ENCODE results near the gene IL1R2. TPM values are rescaled to one million over a fixed set of nuclear protein-coding genes. Genes with fewer than 3 reads are reported as not detected.

Gene IL1R2
- total RNA-seq, 2 donors from 2014 or later: 0.73 TPM; not detected in 1

DNA sequence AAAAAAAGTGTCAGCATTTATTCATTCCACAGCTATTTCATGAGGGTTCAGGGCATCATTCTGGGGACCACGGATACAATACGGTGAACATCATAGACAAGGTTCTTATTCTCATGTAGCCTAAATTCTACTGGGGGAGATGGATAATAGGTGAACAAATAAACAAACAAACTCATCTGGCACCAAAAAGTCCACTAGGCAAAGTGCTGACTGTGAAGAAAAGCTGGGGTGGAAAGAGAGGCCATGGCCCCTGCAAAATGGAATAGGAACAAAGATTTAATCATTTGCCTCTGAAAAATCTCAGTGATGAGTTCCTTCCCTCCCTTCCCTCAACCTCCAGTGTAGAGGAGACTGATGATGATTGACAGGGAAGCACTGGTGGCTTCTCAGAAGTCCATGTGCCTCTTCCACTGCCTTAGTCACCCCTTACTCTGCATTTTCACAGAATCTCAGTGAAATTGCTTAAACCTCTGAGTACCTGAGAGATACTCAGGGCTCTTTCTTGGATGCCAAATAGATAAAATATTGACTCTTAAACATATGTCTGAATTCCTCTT lies 81.5 kb downstream of the IL1R2 start:
- Histone ChIP-seq H3K27ac (ENCODE audit: low read depth, low read length) (no peak overlapping the region), H3K4me1 (ENCODE audit: control insufficient read depth, insufficient read depth, low read length) (no peaks in the 10 kb centered on the region), H3K36me3 (ENCODE audit: control insufficient read depth, insufficient read depth, low read length) (no peaks in the 10 kb centered on the region), H3K9ac (ENCODE audit: extremely low read depth, low read length, poor library complexity, severe bottlenecking) (no peak overlapping the region), H3K9me3 (ENCODE audit: control insufficient read depth, low read length) (no peaks in the 10 kb centered on the region), H3K27me3 (ENCODE audit: control insufficient read depth, insufficient read depth, low read length, poor library complexity, severe bottlenecking) (no peaks in the 10 kb centered on the region), H3K4me3 (ENCODE audit: low read length) (no peak overlapping the region)
- WGBS, 2 experiments (ENCODE audit: insufficient coverage in 1 of 2, insufficient read length in 1 of 2): 94% methylated on average over 2 of the region's 2 CpGs; no CpG with 5 or more reads in 1 of the 2 experiments
- TF ChIP-seq, protein P1, sequence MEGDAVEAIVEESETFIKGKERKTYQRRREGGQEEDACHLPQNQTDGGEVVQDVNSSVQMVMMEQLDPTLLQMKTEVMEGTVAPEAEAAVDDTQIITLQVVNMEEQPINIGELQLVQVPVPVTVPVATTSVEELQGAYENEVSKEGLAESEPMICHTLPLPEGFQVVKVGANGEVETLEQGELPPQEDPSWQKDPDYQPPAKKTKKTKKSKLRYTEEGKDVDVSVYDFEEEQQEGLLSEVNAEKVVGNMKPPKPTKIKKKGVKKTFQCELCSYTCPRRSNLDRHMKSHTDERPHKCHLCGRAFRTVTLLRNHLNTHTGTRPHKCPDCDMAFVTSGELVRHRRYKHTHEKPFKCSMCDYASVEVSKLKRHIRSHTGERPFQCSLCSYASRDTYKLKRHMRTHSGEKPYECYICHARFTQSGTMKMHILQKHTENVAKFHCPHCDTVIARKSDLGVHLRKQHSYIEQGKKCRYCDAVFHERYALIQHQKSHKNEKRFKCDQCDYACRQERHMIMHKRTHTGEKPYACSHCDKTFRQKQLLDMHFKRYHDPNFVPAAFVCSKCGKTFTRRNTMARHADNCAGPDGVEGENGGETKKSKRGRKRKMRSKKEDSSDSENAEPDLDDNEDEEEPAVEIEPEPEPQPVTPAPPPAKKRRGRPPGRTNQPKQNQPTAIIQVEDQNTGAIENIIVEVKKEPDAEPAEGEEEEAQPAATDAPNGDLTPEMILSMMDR (conservative IDR thresholded peaks at IDR 0.05): no peak
- no peak for DNase-seq
- peaks cover 2% of the 10 kb centered on the region for H3K9me3 Mint-ChIP-seq
- H3K4me1 Mint-ChIP-seq: peaks cover 14% of the 10 kb centered on the region
- H3K4me3 Mint-ChIP-seq: no peak overlapping the region
- no peaks in the 10 kb centered on the region for H3K36me3 Mint-ChIP-seq (ENCODE audit: low read depth)
- H3K27me3 Mint-ChIP-seq (ENCODE audit: insufficient read depth): no peaks in the 10 kb centered on the region
- H3K27ac Mint-ChIP-seq: no peak overlapping the region

DNA sequence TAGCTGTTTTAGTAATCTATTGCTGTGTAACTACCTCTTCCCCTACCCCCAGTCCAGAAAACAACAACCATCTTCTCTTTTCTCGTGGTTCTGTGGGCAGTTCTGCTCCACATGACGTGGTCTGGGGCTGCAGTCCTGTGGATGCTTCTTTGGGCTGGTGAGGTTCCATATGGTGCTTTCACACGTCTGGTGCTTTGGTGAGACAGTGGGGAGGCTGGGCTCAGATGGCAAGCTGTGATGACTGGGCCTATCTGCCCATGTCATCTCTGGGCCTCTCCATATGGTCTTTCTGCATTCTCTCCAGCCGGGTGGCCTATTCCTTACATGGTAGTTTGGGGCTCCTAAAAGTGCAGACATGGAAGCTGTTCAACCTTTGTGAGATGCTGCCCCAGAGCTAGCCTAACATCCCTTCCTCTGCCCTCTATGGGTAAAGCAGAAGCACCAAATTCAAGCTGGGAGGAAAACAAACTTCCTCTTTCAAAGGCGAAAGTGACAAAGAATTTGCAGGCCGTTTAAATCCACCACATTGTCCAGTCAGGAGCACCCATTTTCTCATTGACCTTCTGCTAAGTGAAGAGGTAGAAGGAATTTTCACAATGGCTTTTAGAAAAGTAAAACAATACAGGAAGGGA lies 82.5 kb downstream of the IL1R2 start:
- DNase-seq: no peak
- no peaks in the 10 kb centered on the region for H3K27me3 ChIP-seq (ENCODE audit: control insufficient read depth, insufficient read depth, low read length, poor library complexity, severe bottlenecking)
- Mint-ChIP-seq H3K4me1 (peaks cover 8% of the 10 kb centered on the region), H3K36me3 (ENCODE audit: low read depth) (no peaks in the 10 kb centered on the region), H3K27ac (no peak overlapping the region), H3K4me3 (no peak overlapping the region), H3K9me3 (peaks cover 2% of the 10 kb centered on the region), H3K27me3 (ENCODE audit: insufficient read depth) (no peaks in the 10 kb centered on the region)
- TF ChIP-seq, protein P1 (conservative IDR thresholded peaks at IDR 0.05): peak; percentile 22
- no peaks in the 10 kb centered on the region for H3K36me3 ChIP-seq (ENCODE audit: control insufficient read depth, insufficient read depth, low read length)
- no peak overlapping the region for H3K4me3 ChIP-seq (ENCODE audit: low read length)
- no peaks in the 10 kb centered on the region for H3K4me1 ChIP-seq (ENCODE audit: control insufficient read depth, insufficient read depth, low read length)
- H3K27ac ChIP-seq (ENCODE audit: low read depth, low read length): no peak overlapping the region
- H3K9me3 ChIP-seq (ENCODE audit: control insufficient read depth, low read length): no peaks in the 10 kb centered on the region
- 90 to 95% methylated on average over 3 to 6 of the region's 6 CpGs for WGBS, 2 experiments (ENCODE audit: insufficient coverage in 1 of 2, insufficient read length in 1 of 2)
- no peak overlapping the region for H3K9ac ChIP-seq (ENCODE audit: extremely low read depth, low read length, poor library complexity, severe bottlenecking)

DNA sequence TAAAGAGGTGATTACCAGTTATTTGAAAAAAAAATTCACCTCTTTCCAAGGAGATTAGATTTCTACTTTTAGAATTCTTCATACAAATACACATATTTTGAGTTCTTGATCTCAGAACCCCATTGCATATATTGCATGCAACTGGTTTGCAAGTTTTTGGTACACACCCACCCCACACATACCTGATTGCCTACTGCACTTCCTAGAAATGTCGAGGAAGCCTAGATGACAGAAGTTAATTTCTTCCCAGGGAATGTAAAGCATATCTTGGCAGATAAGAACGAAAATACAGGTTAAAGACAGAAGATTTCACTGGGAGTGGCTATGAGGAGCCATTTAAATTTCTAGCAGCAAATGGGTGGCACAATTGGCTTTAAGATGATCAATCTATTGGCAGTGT lies 83.7 kb downstream of the IL1R2 start:
- no peak overlapping the region for H3K27ac ChIP-seq (ENCODE audit: low read depth, low read length)
- no peak for DNase-seq
- H3K4me1 ChIP-seq (ENCODE audit: control insufficient read depth, insufficient read depth, low read length): no peaks in the 10 kb centered on the region
- no peaks in the 10 kb centered on the region for H3K9me3 ChIP-seq (ENCODE audit: control insufficient read depth, low read length)
- no peak overlapping the region for H3K9ac ChIP-seq (ENCODE audit: extremely low read depth, low read length, poor library complexity, severe bottlenecking)
- H3K9me3 Mint-ChIP-seq: peaks cover 2% of the 10 kb centered on the region
- no peak overlapping the region for H3K4me3 ChIP-seq (ENCODE audit: low read length)
- 92 to 100% methylated on average over 1 to 2 of the region's 2 CpGs for WGBS, 2 experiments (ENCODE audit: insufficient coverage in 1 of 2, insufficient read length in 1 of 2)
- no peaks in the 10 kb centered on the region for H3K36me3 ChIP-seq (ENCODE audit: control insufficient read depth, insufficient read depth, low read length)
- no peaks in the 10 kb centered on the region for H3K36me3 Mint-ChIP-seq (ENCODE audit: low read depth)
- H3K27ac Mint-ChIP-seq: no peak overlapping the region
- TF ChIP-seq, protein P1 (conservative IDR thresholded peaks at IDR 0.05): no peak
- H3K4me1 Mint-ChIP-seq: no peaks in the 10 kb centered on the region
- no peaks in the 10 kb centered on the region for H3K27me3 Mint-ChIP-seq (ENCODE audit: insufficient read depth)
- no peak overlapping the region for H3K4me3 Mint-ChIP-seq
- H3K27me3 ChIP-seq (ENCODE audit: control insufficient read depth, insufficient read depth, low read length, poor library complexity, severe bottlenecking): no peaks in the 10 kb centered on the region

All from endodermal cell (in vitro differentiated cells).